GM12878 (cell line): ENCODE data around the gene UBAP1L. TPM values are rescaled to one million over a fixed set of nuclear protein-coding genes. Genes with fewer than 3 reads are reported as not detected.

Experiments used
- IKZF1 ChIP-seq: fragments of 450-650 bp; conservative IDR thresholded peaks from 2 replicates; pipeline ENCODE4 v1.6.1; 2017; ENCODE audit warnings: antibody characterized with exemption, mild to moderate bottlenecking
- JUND ChIP-seq: IDR thresholded peaks from 2 replicates; pipeline ENCODE4 v1.6.1; 2012; ENCODE audit warnings: low read depth, mild to moderate bottlenecking, low read length, improper control_type of control experiment, moderate library complexity
- MEF2B ChIP-seq: fragments of 450-650 bp; IDR thresholded peaks from 2 replicates; pipeline ENCODE4 v1.6.1; 2018; ENCODE audit warnings: mild to moderate bottlenecking, moderate library complexity; ENCODE audit not compliant: partially characterized antibody, poor library complexity, severe bottlenecking
- MTA3 ChIP-seq: IDR thresholded peaks from 2 replicates; pipeline ENCODE4 v1.6.1; 2012; ENCODE audit warnings: low read length, inconsistent platforms, borderline replicate concordance
- MXI1 ChIP-seq: fragments of 150-350 bp; IDR thresholded peaks from 2 replicates; pipeline ENCODE4 v1.6.1; 2011; ENCODE audit warnings: low read depth, mild to moderate bottlenecking, inconsistent platforms, low read length, improper control_type of control experiment
- MYB ChIP-seq: fragments of 150-350 bp; IDR thresholded peaks from 2 replicates; pipeline ENCODE4 v1.6.1; 2014; ENCODE audit warnings: mild to moderate bottlenecking, low read depth, low read length, borderline replicate concordance
- NBN ChIP-seq: fragments of 450-650 bp; IDR thresholded peaks from 2 replicates; pipeline ENCODE4 v1.6.1; 2016
- NFIC ChIP-seq: IDR thresholded peaks from 2 replicates; pipeline ENCODE4 v1.6.1; 2012; ENCODE audit warnings: low read depth, mild to moderate bottlenecking, inconsistent platforms, low read length, moderate library complexity
- PAX5 ChIP-seq: IDR thresholded peaks from 2 replicates; pipeline ENCODE4 v1.6.1; 2011; ENCODE audit warnings: low read depth, low read length, borderline replicate concordance
- POLR2AphosphoS5 ChIP-seq: IDR thresholded peaks from 2 replicates; pipeline ENCODE4 v1.6.1; 2011; ENCODE audit warnings: mild to moderate bottlenecking, low read length, inconsistent platforms
- RAD21 ChIP-seq: IDR thresholded peaks from 2 replicates; pipeline ENCODE4 v1.6.1; 2011; ENCODE audit warnings: mild to moderate bottlenecking, low read depth, low read length, moderate library complexity; ENCODE audit not compliant: insufficient read depth
- RB1 ChIP-seq: fragments of 450-650 bp; formaldehyde crosslinking; IDR thresholded peaks from 2 replicates; pipeline ENCODE4 v1.6.1; 2017; ENCODE audit warnings: mild to moderate bottlenecking, borderline replicate concordance
- RBBP5 ChIP-seq: fragments of 200-600 bp; sonication (generic); conservative IDR thresholded peaks from 2 replicates; pipeline ENCODE4 v1.6.1; 2016
- SIN3A ChIP-seq: IDR thresholded peaks from 2 replicates; pipeline ENCODE4 v1.6.1; 2012; ENCODE audit warnings: low read depth, low read length, improper control_type of control experiment
- SIX5 ChIP-seq: IDR thresholded peaks from 2 replicates; pipeline ENCODE4 v1.6.1; 2011; ENCODE audit warnings: mild to moderate bottlenecking, low read depth, low read length, moderate library complexity; ENCODE audit not compliant: severe bottlenecking
- SMARCA5 ChIP-seq: fragments of 450-650 bp; IDR thresholded peaks from 2 replicates; pipeline ENCODE4 v1.6.1; 2017; ENCODE audit warnings: mild to moderate bottlenecking
- SP1 ChIP-seq: IDR thresholded peaks from one replicate; pipeline ENCODE4 v1.6.1; 2011; ENCODE audit warnings: low read depth, low read length
- SREBF1 ChIP-seq: IDR thresholded peaks from 2 replicates; pipeline ENCODE4 v1.6.1; 2012; ENCODE audit warnings: mild to moderate bottlenecking, low read length
- ZNF384 ChIP-seq: IDR thresholded peaks from 2 replicates; pipeline ENCODE4 v1.6.1; 2012; ENCODE audit warnings: low read depth, mild to moderate bottlenecking, low read length, improper control_type of control experiment, borderline replicate concordance
- polyA plus RNA-seq, 11 experiments: library from polyadenylated mRNA; depleted of rRNA in 4 of 11; unstranded in 6 of 11; stranded (reverse) in 5 of 11; fragments of >200 nt; fragmentation: Nextera tagmentation in 4 of 11; fragmentation: Illumina TruSeq in 1 of 11; extraction: Ambion mirVana in 4 of 11; extraction: Trizol in 1 of 11; gene quantifications; 1 replicate in 1 of 11; 2 replicates in 10 of 11; pipeline versions ENCODE4 v1.2.1 to v1.2.3, GENCODE V29; 2011 to 2016; ENCODE audit warnings: inconsistent platforms in 2 of 11, missing spikeins in 2 of 11, low read depth in 1 of 11
- total RNA-seq, 4 experiments: library from RNA; depleted of rRNA in 3 of 4; stranded (reverse); fragments of >200 nt in 3 of 4; fragmentation: Illumina TruSeq in 1 of 4; extraction: Trizol in 1 of 4; gene quantifications; 2 replicates each; pipeline versions ENCODE4 v1.2.1 to v1.2.3, GENCODE V29; 2013 to 2021
- TF ChIP-seq, protein P1 (sequence below): fragments of 450-650 bp; IDR thresholded peaks from 2 replicates; pipeline ENCODE4 v1.6.1; 2016; ENCODE audit warnings: mild to moderate bottlenecking, moderate library complexity, borderline replicate concordance
- TF ChIP-seq, protein P2 (sequence below): fragments of 450-650 bp; IDR thresholded peaks from 2 replicates; pipeline ENCODE4 v1.6.1; 2017; ENCODE audit warnings: borderline replicate concordance
- TF ChIP-seq, protein P3 (sequence below): fragments of 450-650 bp; formaldehyde crosslinking; IDR thresholded peaks from 2 replicates; pipeline ENCODE4 v1.5.0; 2022; ENCODE audit warnings: mild to moderate bottlenecking, missing genetic modification characterization

The UBAP1L gene
- total and polyA plus RNA-seq, 10 of the 15 experiments (the other 5 are each of a cell fraction or from before 2014, with no cell fraction given), result 0.03 to 2.6 (median 1.0) TPM

DNA sequence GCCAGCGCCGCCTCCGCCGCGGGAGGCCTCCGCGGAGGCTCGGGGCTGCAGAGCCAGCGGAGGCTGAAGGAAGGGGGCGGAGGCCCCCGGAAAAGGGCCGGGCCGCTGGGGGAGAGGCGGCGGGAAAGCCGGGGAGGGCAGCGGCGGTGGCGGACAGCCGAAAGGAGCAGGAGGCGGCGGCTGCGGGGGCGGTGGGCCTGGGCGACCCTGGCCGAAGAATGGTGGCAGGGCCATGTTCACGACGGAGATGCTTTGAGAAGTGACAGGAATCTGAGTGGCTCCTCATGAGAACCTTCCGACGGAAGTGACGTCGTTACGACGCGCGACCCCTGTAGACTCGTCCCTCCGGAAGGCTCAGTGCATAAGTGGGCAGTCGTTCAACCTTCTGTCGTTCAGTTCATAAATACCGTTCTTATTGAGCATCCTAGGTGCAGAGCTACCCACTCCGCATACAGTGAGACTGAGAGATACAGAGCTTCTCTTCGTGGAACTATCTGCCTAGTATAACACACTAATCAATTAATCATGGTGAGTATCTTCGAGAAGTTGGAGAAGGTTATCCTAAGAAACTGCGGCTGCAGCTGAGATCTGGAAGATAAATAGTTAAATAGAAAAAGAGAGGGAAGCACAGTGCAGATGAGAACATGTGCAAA is 18.7 kb upstream of the UBAP1L start, which contains the start of gene PDCD7 (continued):
- TF ChIP-seq, protein P1, sequence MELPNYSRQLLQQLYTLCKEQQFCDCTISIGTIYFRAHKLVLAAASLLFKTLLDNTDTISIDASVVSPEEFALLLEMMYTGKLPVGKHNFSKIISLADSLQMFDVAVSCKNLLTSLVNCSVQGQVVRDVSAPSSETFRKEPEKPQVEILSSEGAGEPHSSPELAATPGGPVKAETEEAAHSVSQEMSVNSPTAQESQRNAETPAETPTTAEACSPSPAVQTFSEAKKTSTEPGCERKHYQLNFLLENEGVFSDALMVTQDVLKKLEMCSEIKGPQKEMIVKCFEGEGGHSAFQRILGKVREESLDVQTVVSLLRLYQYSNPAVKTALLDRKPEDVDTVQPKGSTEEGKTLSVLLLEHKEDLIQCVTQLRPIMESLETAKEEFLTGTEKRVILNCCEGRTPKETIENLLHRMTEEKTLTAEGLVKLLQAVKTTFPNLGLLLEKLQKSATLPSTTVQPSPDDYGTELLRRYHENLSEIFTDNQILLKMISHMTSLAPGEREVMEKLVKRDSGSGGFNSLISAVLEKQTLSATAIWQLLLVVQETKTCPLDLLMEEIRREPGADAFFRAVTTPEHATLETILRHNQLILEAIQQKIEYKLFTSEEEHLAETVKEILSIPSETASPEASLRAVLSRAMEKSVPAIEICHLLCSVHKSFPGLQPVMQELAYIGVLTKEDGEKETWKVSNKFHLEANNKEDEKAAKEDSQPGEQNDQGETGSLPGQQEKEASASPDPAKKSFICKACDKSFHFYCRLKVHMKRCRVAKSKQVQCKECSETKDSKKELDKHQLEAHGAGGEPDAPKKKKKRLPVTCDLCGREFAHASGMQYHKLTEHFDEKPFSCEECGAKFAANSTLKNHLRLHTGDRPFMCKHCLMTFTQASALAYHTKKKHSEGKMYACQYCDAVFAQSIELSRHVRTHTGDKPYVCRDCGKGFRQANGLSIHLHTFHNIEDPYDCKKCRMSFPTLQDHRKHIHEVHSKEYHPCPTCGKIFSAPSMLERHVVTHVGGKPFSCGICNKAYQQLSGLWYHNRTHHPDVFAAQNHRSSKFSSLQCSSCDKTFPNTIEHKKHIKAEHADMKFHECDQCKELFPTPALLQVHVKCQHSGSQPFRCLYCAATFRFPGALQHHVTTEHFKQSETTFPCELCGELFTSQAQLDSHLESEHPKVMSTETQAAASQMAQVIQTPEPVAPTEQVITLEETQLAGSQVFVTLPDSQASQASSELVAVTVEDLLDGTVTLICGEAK, result peak; percentile 92
- TF ChIP-seq JUND (no peak), IKZF1 (peak; percentile 73), PAX5 (no peak), MYB (no peak), SP1 (peak; percentile 56), NBN (peak; percentile 89), SREBF1 (no peak), MXI1 (peak; percentile 91), SMARCA5 (no peak), MTA3 (no peak), SIN3A (peak; percentile 77), POLR2AphosphoS5 (peak; percentile 97), SIX5 (peak; percentile 56), NFIC (no peak), MEF2B (no peak), RBBP5 (no peak), RAD21 (no peak), RB1 (peak; percentile 21; the same call in 1 of the 2 replicates), ZNF384 (no peak)
- TF ChIP-seq, protein P2, sequence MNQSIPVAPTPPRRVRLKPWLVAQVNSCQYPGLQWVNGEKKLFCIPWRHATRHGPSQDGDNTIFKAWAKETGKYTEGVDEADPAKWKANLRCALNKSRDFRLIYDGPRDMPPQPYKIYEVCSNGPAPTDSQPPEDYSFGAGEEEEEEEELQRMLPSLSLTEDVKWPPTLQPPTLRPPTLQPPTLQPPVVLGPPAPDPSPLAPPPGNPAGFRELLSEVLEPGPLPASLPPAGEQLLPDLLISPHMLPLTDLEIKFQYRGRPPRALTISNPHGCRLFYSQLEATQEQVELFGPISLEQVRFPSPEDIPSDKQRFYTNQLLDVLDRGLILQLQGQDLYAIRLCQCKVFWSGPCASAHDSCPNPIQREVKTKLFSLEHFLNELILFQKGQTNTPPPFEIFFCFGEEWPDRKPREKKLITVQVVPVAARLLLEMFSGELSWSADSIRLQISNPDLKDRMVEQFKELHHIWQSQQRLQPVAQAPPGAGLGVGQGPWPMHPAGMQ, result no peak
- TF ChIP-seq, protein P3, sequence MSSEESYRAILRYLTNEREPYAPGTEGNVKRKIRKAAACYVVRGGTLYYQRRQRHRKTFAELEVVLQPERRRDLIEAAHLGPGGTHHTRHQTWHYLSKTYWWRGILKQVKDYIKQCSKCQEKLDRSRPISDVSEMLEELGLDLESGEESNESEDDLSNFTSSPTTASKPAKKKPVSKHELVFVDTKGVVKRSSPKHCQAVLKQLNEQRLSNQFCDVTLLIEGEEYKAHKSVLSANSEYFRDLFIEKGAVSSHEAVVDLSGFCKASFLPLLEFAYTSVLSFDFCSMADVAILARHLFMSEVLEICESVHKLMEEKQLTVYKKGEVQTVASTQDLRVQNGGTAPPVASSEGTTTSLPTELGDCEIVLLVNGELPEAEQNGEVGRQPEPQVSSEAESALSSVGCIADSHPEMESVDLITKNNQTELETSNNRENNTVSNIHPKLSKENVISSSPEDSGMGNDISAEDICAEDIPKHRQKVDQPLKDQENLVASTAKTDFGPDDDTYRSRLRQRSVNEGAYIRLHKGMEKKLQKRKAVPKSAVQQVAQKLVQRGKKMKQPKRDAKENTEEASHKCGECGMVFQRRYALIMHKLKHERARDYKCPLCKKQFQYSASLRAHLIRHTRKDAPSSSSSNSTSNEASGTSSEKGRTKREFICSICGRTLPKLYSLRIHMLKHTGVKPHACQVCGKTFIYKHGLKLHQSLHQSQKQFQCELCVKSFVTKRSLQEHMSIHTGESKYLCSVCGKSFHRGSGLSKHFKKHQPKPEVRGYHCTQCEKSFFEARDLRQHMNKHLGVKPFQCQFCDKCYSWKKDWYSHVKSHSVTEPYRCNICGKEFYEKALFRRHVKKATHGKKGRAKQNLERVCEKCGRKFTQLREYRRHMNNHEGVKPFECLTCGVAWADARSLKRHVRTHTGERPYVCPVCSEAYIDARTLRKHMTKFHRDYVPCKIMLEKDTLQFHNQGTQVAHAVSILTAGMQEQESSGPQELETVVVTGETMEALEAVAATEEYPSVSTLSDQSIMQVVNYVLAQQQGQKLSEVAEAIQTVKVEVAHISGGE (CRISPR knock-in tag), result no peak
